ENCODE measurements around the gene CA4.
"Not testable (repeated sequence)": the region's sequence is repeated elsewhere in the genome, so short reads cannot be mapped to it uniquely, and the experiment has no call there.

Gene CA4

DNA sequence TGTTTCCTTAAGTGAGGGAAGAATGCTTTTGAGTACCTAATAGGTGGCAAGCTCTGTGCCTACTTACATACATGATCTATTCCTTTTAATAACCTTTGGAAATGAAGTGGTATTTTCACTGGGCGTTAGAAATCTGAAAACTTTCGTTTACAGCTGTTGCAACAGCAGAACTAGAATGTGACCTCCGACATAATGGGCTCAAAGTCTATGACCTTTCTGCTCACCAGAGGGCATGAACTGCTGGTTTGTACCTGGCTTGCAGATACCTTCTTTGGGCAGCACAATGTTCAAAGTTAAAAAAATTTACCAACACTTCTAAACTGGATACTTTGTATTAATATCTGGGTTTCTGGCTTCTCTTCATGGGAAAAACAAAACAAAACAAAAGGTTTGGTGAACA is 24.3 kb downstream of the CA4 start:
- DNase-seq (ENCODE audit: low read depth, low spot score): no peak

DNA sequence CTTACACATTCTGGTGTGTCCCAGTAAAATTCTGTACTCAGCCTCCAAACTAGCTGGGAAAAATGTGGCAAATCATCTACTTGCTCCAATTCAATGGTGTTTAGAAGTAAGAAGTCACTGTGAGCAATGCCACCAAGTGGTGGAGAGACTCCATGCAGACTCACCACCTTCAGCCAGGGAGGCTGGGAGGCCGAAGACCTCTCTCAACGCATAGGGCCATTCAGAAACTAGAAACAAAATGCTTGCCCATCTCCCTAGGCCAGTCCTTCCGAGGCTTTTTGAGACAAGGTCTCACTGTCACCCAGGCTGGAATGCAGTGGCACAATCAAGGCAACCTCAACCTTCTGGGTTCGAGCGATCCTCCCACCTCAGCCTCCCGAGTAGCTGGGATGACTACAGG is 25.0 kb downstream of the CA4 start:
- DNase-seq (ENCODE audit: low read depth, low spot score): not testable (repeated sequence)

DNA sequence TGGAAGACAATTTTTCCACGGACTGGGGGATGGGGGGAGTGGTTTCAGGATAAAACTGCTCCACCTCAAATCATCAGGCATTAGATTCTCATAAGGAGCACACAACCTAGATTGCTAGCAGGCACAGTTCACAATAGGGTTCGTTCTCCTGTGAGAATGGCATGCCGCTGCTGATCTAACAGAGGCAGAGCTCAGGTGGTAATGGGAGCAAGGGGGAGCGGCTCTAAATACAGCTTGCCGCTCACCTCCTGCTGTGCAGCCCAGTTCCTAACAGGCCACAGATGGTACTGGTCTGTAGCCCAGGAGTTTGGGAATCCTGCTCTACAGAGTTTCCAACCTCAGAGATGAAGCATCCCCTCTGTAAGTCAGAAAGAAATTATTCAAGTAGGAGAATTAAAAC is 27.0 kb downstream of the CA4 start:
- not testable (repeated sequence) for DNase-seq (ENCODE audit: low read depth, low spot score)

DNA sequence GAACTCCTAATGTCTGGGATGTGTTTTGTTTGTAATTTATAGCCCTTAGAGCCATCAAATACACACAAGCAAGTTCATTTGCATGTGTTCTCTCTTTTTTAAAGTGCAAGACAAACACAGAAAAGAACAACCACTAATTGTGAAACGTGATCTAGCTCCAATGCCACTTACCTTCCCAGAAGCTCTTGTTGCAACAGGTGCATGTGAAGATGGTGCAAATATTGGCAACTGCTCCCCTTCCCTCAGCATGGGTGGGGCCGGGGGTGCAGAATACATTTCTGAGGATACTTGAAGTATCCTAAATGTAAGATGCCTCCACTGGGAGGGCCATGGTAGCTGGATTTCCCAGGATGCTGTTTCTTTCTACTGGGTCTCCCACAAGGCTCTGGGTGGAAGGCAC is 28.4 kb downstream of the CA4 start:
- not testable (repeated sequence) for DNase-seq (ENCODE audit: low read depth, low spot score)

DNA sequence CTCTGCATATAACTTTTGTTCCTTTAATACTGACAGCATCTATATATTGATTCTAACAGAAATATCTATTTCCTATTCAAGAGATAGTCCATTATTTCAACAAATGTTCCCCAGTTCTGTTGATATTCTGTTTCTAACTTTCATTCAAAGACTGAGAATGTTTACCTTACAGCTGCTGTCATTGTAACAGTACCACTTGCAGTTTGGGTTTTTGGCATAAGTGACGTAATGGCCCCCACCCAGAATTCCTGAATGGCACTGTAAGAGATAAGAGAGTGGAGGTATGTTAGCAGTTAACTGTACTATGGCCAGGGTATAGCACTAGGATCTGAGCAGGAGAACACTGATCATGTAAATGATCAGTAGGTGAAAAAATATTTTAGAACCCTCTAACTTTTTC is 30.6 kb downstream of the CA4 start:
- DNase-seq (ENCODE audit: low read depth, low spot score): not testable (repeated sequence)

DNA sequence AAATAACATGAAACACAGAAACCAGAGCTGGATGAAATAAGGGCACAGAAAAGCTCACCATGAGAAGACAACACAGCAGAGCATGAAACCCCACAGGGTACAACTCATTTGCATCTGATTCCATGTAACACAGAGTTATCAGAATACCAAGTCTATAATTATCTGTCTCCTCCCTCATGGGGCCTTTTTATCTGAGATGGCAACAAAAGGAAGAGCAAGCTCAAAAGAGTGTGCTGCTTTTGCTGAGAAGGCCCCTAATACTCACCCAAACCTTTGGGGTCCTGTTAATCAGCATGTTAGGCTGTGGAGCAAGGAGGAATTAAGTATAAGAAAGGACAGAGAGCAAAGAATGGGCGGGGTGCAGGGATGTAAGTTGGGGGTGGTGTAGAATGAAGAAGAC is 36.6 kb downstream of the CA4 start:
- DNase-seq (ENCODE audit: low read depth, low spot score): not testable (repeated sequence)

DNA sequence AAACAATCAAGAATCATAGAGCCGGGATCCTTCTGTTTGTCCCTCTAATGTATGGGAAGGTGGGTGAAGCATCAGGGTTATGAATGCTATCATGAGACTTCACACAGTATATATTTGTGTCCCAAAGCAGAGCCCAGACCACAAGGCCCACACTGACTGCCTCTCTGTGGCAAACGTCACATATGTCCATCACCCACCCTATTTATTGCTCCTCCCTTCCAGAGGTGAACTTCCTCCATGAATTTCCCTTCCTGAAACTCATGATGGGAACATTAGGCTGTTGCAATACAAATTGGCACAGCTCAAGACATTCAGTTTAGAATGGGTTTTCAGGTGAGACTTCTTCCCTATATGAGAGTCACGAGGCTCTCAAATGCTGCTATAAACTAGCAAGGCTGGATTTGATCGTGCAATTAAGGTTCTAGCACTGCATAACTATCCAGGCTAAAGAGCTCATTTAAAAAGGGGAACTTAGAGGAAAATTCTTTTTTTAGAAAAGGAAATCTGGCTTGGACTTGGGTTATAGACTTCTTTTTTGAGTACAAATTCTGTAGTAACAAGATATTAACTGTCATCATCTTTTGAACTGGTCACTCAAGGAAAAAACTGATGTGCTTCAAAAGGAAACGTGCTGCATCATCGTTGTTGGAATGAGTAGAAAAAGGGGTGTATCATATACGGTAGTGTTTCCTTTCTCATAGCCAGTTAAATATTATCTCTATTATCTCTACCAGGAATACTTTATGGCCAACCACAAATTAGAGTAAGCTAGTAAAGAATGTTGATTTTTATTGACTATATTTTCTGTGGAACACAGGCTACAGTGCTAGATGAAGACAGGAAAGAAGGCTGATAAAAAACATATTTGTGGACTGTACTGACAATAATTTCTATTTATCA is 37.3 kb downstream of the CA4 start:
- not testable (repeated sequence) for DNase-seq (ENCODE audit: low read depth, low spot score)

DNA sequence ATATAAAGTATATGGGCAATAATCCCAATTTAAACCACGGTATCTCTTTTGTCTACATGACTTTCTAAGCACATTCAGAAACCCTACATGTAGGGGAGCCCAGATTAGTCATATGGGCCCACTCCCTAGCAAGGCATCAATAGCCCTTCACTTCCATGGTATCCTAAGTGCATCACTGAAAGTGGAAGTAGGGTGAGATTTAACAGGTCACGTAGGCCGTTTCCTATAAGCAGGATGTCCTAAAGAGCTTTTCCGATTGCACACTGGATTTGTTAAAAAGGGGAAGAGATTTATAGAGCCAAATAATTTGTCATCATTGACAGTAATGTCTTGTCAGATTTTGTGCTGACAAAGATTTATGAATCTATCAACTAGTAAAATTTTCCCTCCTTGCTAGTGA is 39.0 kb downstream of the CA4 start:
- no peak for DNase-seq (ENCODE audit: low read depth, low spot score)

DNA sequence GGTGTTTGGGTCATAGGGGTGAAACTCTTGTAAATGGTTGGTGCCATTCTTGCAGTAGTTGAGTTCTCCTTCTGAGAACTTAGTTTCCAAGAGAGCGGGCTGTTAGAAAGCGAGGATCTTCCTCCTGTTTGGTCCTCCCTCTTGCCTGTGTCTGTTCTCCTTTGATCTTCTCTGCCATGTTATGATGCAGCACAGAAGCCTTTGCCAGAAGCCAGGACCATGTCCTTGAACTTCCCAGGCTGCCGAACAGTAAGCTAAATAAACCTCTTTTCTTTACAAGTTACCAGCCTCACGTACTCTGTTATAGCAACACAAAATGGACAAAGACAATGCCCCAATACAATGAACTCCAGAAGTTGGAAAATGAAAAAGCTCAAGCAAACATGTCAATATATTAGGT is 40.3 kb downstream of the CA4 start:
- DNase-seq (ENCODE audit: low read depth, low spot score): not testable (repeated sequence)

DNA sequence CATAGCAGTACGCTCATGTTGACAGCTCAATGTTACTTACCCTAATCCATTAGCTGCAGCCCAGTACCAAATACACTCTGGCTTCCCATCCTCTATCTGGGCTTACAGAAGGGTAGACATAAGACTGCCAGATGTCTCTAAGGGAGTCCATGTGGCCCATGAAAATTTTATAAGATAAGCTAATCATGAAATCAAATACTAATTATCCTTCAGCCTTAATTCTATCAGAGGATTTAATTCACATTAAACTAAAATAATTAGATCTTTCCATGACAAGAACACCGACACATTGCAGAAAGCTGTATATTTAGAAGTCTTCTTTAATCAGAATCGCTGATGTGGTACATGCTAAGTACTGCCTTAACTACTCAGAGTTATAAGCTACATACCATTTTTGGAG is 43.3 kb downstream of the CA4 start:
- DNase-seq (ENCODE audit: low read depth, low spot score): not testable (repeated sequence)

DNA sequence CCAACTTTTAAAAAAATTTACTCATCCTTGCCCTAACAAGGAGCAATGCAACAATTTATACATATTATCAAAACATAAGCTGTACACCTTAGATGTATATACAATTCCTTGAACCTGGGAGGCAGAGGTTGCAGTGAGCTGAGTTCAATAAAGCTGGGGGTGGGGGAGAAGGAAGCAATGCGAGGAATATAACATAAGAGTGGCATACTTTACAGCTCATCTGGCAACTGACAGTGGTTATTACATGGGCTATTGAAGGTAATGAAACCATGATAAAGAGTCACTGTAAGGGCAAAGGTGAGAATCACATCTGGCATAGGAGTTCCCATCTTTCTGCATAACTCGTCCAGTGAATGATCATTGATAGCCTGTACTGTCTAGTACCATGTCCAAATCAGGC is 43.7 kb downstream of the CA4 start:
- DNase-seq (ENCODE audit: low read depth, low spot score): no peak

DNA sequence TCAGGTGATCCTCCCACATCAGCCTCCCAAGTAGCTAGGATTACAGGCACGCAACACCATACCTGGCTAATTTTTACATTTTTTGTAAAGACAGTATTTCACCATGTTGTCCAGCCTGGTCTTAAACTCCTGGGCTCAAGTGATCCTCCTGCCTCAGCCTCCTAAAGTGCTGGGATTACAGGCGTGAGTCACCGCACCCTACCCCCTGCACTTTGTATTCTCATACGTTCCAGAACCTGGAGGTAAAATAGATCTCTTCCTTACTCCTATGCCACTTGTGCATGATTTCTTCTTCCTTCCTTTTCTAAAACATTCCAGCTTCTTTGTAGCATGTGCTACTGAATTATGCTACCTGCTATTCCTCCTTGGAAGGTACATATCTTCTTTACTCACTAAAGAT is 44.4 kb downstream of the CA4 start:
- not testable (repeated sequence) for DNase-seq (ENCODE audit: low read depth, low spot score)

DNA sequence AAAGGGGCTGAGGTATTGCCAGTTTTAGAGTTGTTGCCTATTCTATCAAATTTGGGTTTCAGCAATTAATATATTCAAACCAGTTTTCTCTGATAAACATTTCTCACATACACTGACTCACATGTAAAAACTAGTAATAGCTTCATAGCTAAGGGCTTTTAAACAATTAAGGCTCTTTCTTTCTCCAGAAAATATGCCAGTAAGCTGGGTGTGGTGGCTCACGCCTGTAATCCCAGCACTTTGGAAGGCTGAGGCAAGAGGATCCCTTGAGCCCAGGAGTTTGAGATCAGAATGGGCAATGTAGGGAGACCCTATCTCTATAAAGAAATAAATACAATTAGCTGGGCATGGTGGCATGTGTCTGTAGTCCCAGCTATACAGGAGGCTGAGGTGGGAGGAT is 48.9 kb downstream of the CA4 start:
- DNase-seq (ENCODE audit: low read depth, low spot score): not testable (repeated sequence)

DNA sequence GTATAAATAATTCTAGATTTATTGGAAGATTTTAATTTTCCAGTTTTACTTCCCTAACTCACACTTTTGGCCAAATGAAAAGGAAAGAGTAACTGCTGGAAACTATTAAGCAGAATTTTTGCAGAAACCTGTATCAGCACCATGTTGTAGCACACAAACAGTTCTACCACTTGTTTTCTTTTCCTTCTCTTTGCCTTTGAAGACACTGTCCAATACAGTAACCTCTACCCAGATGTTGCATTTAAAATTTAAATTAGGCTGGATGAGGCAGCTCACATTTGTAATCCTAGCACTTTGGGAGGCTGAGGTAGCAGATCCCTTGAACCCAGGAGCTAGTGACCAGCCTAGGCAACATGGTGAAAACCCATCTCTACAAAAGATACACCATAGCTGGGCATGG is 56.0 kb downstream of the CA4 start:
- not testable (repeated sequence) for DNase-seq (ENCODE audit: low read depth, low spot score)

DNA sequence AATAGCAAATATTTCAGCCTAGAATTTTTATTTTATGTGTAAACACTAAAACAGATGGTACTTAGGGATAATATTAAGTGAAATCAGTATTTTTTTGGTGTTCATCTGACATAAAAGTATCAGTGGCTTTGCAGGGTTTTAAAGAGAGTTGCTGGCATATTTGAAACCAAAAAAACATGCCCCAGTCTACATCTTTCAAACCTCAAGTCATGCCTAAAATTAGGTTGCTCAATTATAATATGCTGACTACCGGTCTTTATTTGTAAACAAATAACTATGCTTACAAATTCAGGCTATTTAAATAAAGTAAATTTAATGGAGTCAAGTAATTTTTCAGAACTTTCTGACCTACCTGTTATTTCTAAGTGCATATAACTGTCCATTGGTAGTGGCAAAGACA is 58.5 kb downstream of the CA4 start:
- DNase-seq (ENCODE audit: low read depth, low spot score): not testable (repeated sequence)

Measured in activated CD4-positive, CD25-positive, alpha-beta regulatory T cell treated with anti-CD3 and anti-CD28 coated beads, Interleukin-2, amount 50 U/mL, for 16 hours (primary cell).